NOMO-1 treated with dmso at 0.1 percent for 144 hours (cell line): ENCODE results near the gene PARP16.

Experiments used
- DNase-seq: peaks from one replicate; lab custom pipeline; 2025; ENCODE audit not compliant: unreplicated experiment; lab: John Stamatoyannopoulos, UW

Gene PARP16

GRCh38 chr15:65208647-65209046 is 78.0 kb downstream of the PARP16 start:
- DNase-seq, result no peak
